Neural cell (in vitro differentiated cells): ENCODE data around the gene POLR2L. TPM values are rescaled to one million over a fixed set of nuclear protein-coding genes. Genes with fewer than 3 reads are reported as not detected.

Experiments
- H2AFZ ChIP-seq: fragments of 200-600, 300-800 bp; sonication (generic), shearing (Covaris generic); 2 replicates; pipeline ENCODE4 v1.6.0; 2014; ENCODE audit warnings: low read depth, mild to moderate bottlenecking, antibody characterized with exemption, low read length, moderate library complexity
- H3F3A ChIP-seq: fragments of 200-600 bp; shearing (Covaris generic); 2 replicates; pipeline ENCODE4 v1.6.1; 2016; ENCODE audit warnings: mild to moderate bottlenecking, moderate library complexity, mixed read lengths, antibody characterized with exemption, low read length; ENCODE audit not compliant: insufficient read depth, poor library complexity, severe bottlenecking
- H3K27ac ChIP-seq: fragments of 200-600, 300-800 bp; sonication (generic), shearing (Covaris generic); 2 replicates; pipeline ENCODE4 v1.5.1; 2014; ENCODE audit warnings: mild to moderate bottlenecking, low read length, moderate library complexity
- H3K27me3 ChIP-seq: fragments of 300-800, 200-600 bp; sonication (generic), shearing (Covaris generic); 2 replicates; pipeline ENCODE4 v1.6.0; 2014; ENCODE audit warnings: mild to moderate bottlenecking, low read depth, low read length, moderate library complexity; ENCODE audit not compliant: insufficient read depth
- H3K36me3 ChIP-seq: fragments of 300-800, 200-600 bp; sonication (generic), shearing (Covaris generic); 2 replicates; pipeline ENCODE4 v1.5.1; 2014; ENCODE audit warnings: mild to moderate bottlenecking, antibody characterized with exemption, low read length, moderate library complexity; ENCODE audit not compliant: insufficient read depth
- H3K4me2 ChIP-seq: fragments of 300-800, 200-600 bp; sonication (generic), shearing (Covaris generic); 2 replicates; pipeline ENCODE4 v1.6.0; 2014; ENCODE audit warnings: mild to moderate bottlenecking, low read length
- H3K4me3 ChIP-seq: fragments of 300-800, 200-600 bp; sonication (generic), shearing (Covaris generic); 2 replicates; pipeline ENCODE4 v1.5.1; 2014; ENCODE audit warnings: mild to moderate bottlenecking, low read length, moderate library complexity
- H3K79me2 ChIP-seq: fragments of 200-600 bp; shearing (Covaris generic); replicated peaks from 2 replicates; pipeline ENCODE4 v1.6.0; 2014; ENCODE audit warnings: mild to moderate bottlenecking, low read length, moderate library complexity; ENCODE audit not compliant: insufficient read depth
- H3K9ac ChIP-seq: fragments of 300-800, 200-600 bp; sonication (generic), shearing (Covaris generic); 2 replicates; pipeline ENCODE4 v1.6.1; 2016; ENCODE audit warnings: mild to moderate bottlenecking, low read length, mixed read lengths
- H3K9me2 ChIP-seq: fragments of 200-600 bp; shearing (Covaris generic); 2 replicates; pipeline ENCODE4 v1.6.1; 2016; ENCODE audit warnings: mild to moderate bottlenecking, low read length, mixed read lengths; ENCODE audit not compliant: insufficient read depth
- H3K9me3 ChIP-seq: fragments of 200-600, 300-800 bp; sonication (generic), shearing (Covaris generic); 2 replicates; pipeline ENCODE4 v1.6.1; 2016; ENCODE audit warnings: mild to moderate bottlenecking, mixed run types, low read length, moderate library complexity, mixed read lengths
- H4K20me1 ChIP-seq: fragments of 200-600 bp; shearing (Covaris generic); 2 replicates; pipeline ENCODE4 v1.6.1; 2016; ENCODE audit warnings: mild to moderate bottlenecking, mixed run types; ENCODE audit not compliant: insufficient read depth
- CTCF ChIP-seq: fragments of 450-650 bp; IDR thresholded peaks from 2 replicates; pipeline ENCODE4 v1.5.1; 2014; ENCODE audit warnings: antibody characterized with exemption, mild to moderate bottlenecking, moderate library complexity; ENCODE audit not compliant: poor library complexity, severe bottlenecking
- EP300 ChIP-seq: fragments of 450-650 bp; conservative IDR thresholded peaks from 2 replicates; pipeline ENCODE4 v1.6.1; 2014; ENCODE audit warnings: antibody characterized with exemption, mild to moderate bottlenecking, moderate library complexity; ENCODE audit not compliant: poor library complexity, severe bottlenecking
- EZH2 ChIP-seq: fragments of 200-600, 300-800 bp; shearing (Covaris generic), sonication (generic); IDR thresholded peaks from 2 replicates; pipeline ENCODE4 v1.6.1; 2014; ENCODE audit warnings: antibody characterized with exemption, low read length, borderline replicate concordance, mild to moderate bottlenecking; ENCODE audit not compliant: insufficient read depth, poor library complexity, severe bottlenecking
- MXI1 ChIP-seq: fragments of 450-650 bp; conservative IDR thresholded peaks from 2 replicates; pipeline ENCODE4 v1.6.1; 2014; ENCODE audit warnings: antibody characterized with exemption, mild to moderate bottlenecking; ENCODE audit not compliant: poor library complexity, severe bottlenecking
- POLR2AphosphoS5 ChIP-seq: IDR thresholded peaks from 2 replicates; pipeline ENCODE4 v1.6.1; 2012
- RAD21 ChIP-seq: fragments of 450-650 bp; conservative IDR thresholded peaks from 2 replicates; pipeline ENCODE4 v1.6.1; 2014; ENCODE audit warnings: antibody characterized with exemption, mild to moderate bottlenecking, moderate library complexity
- SMC3 ChIP-seq: fragments of 450-650 bp; conservative IDR thresholded peaks from 2 replicates; pipeline ENCODE4 v1.6.1; 2014; ENCODE audit warnings: antibody characterized with exemption, mild to moderate bottlenecking, moderate library complexity; ENCODE audit not compliant: poor library complexity
- TAF1 ChIP-seq: IDR thresholded peaks from 2 replicates; pipeline ENCODE4 v1.6.1; 2012; ENCODE audit warnings: low read depth
- polyA plus RNA-seq: library from polyadenylated mRNA; depleted of rRNA; stranded (reverse); fragments of >200 nt; gene quantifications from 2 replicates; pipeline ENCODE4 v1.2.3, GENCODE V29; 2014
- TF ChIP-seq, protein P1 (sequence below): IDR thresholded peaks from 2 replicates; pipeline ENCODE4 v1.6.1; 2012; ENCODE audit warnings: borderline replicate concordance

POLR2L gene
- polyA plus RNA-seq, 1 donor from 2014 or later = 62.3 TPM

DNA sequence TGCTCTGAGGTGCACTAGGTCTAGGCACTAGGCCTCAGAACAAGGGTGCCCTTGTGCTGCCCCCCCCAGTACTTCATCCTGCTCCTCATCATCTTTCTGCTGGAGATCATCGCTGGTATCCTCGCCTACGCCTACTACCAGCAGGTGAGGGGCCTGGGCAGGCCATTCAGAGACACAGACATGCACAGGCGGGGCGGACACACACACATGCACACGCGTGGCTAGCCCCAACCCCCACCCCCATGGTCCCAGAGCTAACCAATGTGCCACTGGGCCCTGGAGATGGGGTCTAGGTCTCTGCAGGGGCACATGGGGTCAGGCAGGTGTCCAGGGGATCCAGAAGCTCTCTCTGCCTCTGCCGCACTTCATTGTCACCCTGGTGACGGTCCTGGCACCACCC is 5.6 kb downstream of the POLR2L start:
- no peaks in the 10 kb centered on the region for H3K36me3 ChIP-seq
- peaks cover 6% of the 10 kb centered on the region for H3K79me2 ChIP-seq

GRCh38 chr11:836274-836673 is 6.1 kb downstream of the POLR2L start:
- Histone ChIP-seq H3K9me3 (no peaks in the 10 kb centered on the region), H3K4me2 (no peak overlapping the region), H3K4me3 (no peak overlapping the region), H3K27ac (no peak overlapping the region), H3K9me2 (no peaks in the 10 kb centered on the region), H3K36me3 (no peaks in the 10 kb centered on the region), H3K79me2 (peaks cover 2% of the 10 kb centered on the region), H3K27me3 (peaks cover 1% of the 10 kb centered on the region), H3K9ac (no peak overlapping the region), H2AFZ (no peak overlapping the region), H4K20me1 (no peaks in the 10 kb centered on the region), H3F3A (no peaks in the 10 kb centered on the region)
- no peak for TF ChIP-seq EZH2
- no peak for TF ChIP-seq CTCF

More for the DNA sequence above, 5.6 kb downstream of the POLR2L start:
- Histone ChIP-seq H3K9me3 (no peaks in the 10 kb centered on the region), H4K20me1 (no peaks in the 10 kb centered on the region), H3K9ac (no peak overlapping the region), H3K9me2 (no peaks in the 10 kb centered on the region), H3K27ac (no peak overlapping the region), H3K4me3 (no peak overlapping the region), H3K27me3 (no peaks in the 10 kb centered on the region), H3K4me2 (no peak overlapping the region), H2AFZ (no peak overlapping the region), H3F3A (no peaks in the 10 kb centered on the region)
- TF ChIP-seq, protein P1, sequence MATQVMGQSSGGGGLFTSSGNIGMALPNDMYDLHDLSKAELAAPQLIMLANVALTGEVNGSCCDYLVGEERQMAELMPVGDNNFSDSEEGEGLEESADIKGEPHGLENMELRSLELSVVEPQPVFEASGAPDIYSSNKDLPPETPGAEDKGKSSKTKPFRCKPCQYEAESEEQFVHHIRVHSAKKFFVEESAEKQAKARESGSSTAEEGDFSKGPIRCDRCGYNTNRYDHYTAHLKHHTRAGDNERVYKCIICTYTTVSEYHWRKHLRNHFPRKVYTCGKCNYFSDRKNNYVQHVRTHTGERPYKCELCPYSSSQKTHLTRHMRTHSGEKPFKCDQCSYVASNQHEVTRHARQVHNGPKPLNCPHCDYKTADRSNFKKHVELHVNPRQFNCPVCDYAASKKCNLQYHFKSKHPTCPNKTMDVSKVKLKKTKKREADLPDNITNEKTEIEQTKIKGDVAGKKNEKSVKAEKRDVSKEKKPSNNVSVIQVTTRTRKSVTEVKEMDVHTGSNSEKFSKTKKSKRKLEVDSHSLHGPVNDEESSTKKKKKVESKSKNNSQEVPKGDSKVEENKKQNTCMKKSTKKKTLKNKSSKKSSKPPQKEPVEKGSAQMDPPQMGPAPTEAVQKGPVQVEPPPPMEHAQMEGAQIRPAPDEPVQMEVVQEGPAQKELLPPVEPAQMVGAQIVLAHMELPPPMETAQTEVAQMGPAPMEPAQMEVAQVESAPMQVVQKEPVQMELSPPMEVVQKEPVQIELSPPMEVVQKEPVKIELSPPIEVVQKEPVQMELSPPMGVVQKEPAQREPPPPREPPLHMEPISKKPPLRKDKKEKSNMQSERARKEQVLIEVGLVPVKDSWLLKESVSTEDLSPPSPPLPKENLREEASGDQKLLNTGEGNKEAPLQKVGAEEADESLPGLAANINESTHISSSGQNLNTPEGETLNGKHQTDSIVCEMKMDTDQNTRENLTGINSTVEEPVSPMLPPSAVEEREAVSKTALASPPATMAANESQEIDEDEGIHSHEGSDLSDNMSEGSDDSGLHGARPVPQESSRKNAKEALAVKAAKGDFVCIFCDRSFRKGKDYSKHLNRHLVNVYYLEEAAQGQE = no peak
- TF ChIP-seq EP300 (no peak), SMC3 (no peak), CTCF (no peak), EZH2 (no peak), MXI1 (no peak), TAF1 (no peak), POLR2AphosphoS5 (no peak), RAD21 (no peak)
